Activated CD4-positive, alpha-beta T cell treated with anti-CD3 and anti-CD28 coated beads, Interleukin-2, amount 50 U/mL, for 48 hours (primary cell): ENCODE results near the gene JARID2.
"Not testable (repeated sequence)": the region's sequence is repeated elsewhere in the genome, so short reads cannot be mapped to it uniquely, and the experiment has no call there.

Experiments used
- DNase-seq, 2 experiments: peaks; one replicate each; pipeline ENCODE4 v3.0.0-alpha.2; 2020

JARID2 gene

GRCh38 chr6:15405129-15406068, 159.5 kb downstream of the JARID2 start:
- no peak for DNase-seq

GRCh38 chr6:15406452-15406851, 160.6 kb downstream of the JARID2 start:
- DNase-seq = no peak

GRCh38 chr6:15408008-15408407, 162.1 kb downstream of the JARID2 start:
- no peak for DNase-seq

- no peak for DNase-seq
Measured at GRCh38 chr6:15408758-15409157, 162.9 kb downstream of the JARID2 start.

- DNase-seq = no peak
Measured at GRCh38 chr6:15409301-15410125, 163.6 kb downstream of the JARID2 start.

- no peak for DNase-seq
Measured at GRCh38 chr6:15410126-15410391, 164.2 kb downstream of the JARID2 start.

GRCh38 chr6:15410752-15411151, 164.9 kb downstream of the JARID2 start:
- no peak for DNase-seq

GRCh38 chr6:15411766-15412165, 165.9 kb downstream of the JARID2 start:
- DNase-seq = no peak

- no peak for DNase-seq
Measured at GRCh38 chr6:15412767-15413166, 166.9 kb downstream of the JARID2 start.

- no peak for DNase-seq
Measured at GRCh38 chr6:15413466-15414234, 167.8 kb downstream of the JARID2 start.

- DNase-seq = no peak
Measured at GRCh38 chr6:15414235-15414612, 168.4 kb downstream of the JARID2 start.

- DNase-seq = not testable (repeated sequence)
Measured at GRCh38 chr6:15415622-15416021, 169.8 kb downstream of the JARID2 start.

- DNase-seq = no peak
Measured at GRCh38 chr6:15416932-15417509, 171.2 kb downstream of the JARID2 start.

GRCh38 chr6:15417811-15418210, 171.9 kb downstream of the JARID2 start:
- DNase-seq = peak; percentile 50 to 62

GRCh38 chr6:15419493-15419892, 173.6 kb downstream of the JARID2 start:
- DNase-seq = no peak

- no peak for DNase-seq
Measured at GRCh38 chr6:15420959-15421438, 175.1 kb downstream of the JARID2 start.

- peak; percentile 32 to 36 for DNase-seq
Measured at GRCh38 chr6:15421945-15422733, 176.3 kb downstream of the JARID2 start.

- DNase-seq = no peak
Measured at GRCh38 chr6:15423286-15423993, 177.6 kb downstream of the JARID2 start.

- no peak for DNase-seq
Measured at GRCh38 chr6:15425947-15426346, 180.1 kb downstream of the JARID2 start.

- no peak for DNase-seq
Measured at GRCh38 chr6:15426395-15426794, 180.5 kb downstream of the JARID2 start.

GRCh38 chr6:15426901-15427300, 181.0 kb downstream of the JARID2 start:
- DNase-seq = no peak
